SKM-1 (cell line): ENCODE data around the gene RAD51B.
"Not testable (repeated sequence)": the region's sequence is repeated elsewhere in the genome, so short reads cannot be mapped to it uniquely, and the experiment has no call there.

Experiments
- DNase-seq: peaks from one replicate; lab custom pipeline; 2025; ENCODE audit not compliant: unreplicated experiment; lab: John Stamatoyannopoulos, UW

The RAD51B gene

DNA sequence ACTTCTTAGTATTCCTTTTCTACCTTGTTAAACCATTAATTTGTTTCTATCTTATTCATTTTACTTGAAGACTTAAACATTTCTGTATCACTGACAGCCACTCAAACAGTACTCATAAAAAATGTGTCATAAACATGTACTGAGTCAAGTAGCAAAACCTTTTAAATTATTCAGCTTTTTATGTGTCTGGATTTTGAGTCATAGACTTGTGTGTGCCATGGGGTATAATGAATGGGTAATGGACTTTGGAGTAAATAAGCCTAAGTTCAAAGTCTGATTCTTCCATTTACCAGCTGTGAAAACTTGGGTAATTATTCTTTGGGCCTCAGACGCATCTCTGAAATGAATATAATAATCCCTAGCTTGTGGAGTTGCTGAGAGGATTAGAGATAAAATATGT lies 199.0 kb downstream of the RAD51B start:
- DNase-seq: no peak

DNA sequence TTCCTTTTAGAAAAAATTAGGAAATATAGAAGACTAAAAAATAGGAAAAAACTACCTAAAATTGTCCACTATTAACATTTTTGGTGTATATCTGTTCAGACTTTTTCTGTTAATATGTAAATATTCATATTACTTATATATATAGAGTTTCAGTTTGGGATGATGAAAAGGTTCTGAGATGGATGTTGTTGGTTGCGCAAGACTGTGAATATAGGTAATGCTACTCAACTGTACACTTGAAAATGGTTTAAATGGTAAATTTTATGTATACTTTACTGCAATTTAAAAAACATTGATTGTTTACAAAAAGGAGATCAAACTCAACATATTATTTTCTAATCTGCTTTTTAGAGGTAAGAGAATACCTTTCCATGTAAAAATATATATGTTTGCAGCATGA lies 200.9 kb downstream of the RAD51B start:
- no peak for DNase-seq

DNA sequence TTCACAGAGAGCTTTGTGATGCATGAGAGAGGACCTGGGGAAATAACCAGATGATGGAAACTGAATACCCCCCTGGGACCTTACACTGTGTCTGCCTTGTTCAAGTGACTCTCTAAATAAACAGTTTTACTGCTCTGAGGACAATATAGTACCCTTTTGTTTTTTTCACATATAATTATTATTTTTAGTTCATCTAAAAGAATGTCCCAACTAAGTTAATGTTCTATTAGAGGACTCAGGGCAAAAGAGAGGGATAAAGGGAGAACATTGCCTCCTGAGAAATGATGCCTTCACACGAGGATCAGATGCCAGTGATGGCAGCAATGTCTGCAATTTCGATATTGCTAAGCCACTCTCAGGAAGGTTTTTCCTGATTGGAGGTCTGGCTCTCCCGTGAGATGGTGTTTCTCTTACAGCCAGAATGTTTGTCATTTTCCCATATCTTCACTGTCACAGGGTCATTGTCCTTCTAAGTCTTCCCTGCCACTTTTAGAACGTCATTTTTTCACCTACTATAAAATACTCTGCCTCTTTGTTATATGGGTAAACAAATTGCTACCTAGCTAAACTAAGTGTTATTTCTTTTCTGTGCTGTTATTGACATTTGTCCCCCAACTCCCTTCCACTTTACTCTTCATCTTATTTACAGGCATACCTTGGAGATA lies 201.6 kb downstream of the RAD51B start:
- no peak for DNase-seq

DNA sequence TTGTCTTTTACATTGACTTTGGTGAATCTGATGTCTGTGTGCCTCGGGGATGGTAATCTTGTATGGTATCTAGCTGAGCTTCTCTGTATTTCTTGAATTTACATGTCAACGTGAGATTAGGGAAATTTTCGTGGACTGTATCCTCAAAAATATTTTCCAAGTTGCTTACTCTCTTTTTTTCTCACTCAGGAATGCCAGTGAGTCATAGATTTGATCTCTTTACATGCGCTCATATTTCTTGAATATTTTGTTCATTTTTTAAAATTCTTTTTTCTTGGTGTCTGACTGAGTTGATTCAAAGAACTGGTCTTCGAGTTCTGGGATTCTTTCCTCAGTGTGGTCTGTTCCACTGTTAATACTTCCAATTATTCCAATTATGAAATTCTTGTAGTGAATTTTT lies 207.7 kb downstream of the RAD51B start:
- no peak for DNase-seq

DNA sequence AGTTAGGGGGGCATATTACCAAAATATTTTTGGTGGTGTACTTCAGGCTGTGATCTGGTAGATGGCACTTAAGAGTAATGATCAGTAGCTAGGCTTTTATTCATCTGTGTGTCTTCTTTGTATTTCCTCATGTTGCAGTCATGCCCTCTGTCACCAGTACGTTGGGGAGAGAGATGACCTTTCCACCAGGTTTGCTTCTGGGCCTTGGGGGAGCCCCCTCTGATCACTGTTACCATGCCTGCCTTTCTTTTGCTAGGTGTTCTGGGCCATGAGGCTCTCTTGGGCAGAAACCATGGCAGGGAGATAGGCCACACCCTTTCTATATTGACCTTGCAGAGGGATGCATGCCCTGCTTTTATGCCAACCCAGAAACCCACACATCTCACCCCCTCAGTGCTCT lies 208.5 kb downstream of the RAD51B start:
- DNase-seq: no peak

DNA sequence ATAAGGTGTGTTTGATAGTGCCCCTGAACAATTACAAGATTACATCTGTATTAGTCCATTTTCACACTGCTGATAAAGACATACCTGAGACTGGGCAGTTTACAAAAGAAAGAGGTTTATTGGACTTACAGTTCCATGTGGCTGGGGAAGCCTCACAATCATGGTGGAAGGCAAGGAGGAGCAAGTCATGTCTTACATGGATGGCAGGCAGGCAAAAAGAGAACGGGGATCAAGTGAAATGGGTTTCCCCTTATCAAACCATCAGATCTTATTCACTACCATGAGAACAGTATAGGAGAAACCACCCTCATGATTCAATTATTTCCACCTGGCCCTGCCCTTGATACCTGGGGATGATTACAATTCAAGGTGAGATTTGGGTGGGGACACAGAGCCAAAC lies 211.4 kb downstream of the RAD51B start:
- not testable (repeated sequence) for DNase-seq

DNA sequence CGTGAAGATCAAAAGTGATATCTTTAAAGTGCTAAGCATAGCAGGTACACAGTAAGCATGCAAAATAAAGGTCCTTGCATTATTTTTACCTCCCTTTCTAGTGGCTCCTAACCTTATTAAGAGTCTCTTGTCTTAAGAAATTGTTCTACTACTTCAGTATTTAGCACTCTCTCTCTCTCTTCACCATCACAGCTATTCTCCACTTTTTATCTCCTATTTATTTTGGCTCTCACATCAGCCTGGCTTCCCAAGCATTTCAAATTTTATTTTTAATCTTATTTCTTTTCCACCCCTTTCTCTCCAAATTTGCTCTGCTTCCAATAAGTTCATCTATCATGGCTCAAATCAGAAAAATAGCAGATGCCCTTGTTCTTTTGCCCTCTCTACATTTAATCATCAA lies 212.6 kb downstream of the RAD51B start:
- DNase-seq: no peak

DNA sequence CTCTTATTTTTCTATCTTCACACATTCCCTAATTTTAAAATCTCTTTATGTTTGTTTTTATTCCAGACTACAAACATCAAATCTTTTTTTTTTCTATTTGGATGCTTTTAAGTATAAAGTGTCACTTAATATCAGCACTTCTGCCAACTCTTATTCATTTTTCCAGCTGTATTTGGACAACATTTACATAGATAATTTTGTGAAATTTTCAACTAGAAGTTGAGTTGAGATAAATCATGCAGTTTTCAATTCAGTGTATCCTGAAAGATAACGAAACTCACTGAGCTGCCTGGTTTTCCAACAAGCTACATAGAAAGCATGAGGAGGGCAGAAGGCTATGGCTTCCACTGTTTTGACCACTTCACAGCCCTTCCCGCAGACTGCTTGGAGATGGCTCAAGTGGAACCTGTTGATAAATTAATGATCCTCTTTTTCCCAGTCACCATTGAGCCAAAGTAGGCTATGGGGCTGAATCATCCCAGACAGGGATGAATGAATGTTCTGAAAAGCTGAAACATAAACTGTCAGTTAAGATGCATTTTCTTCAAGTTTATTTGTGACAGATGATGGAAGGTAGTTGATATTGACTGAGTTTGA lies 213.9 kb downstream of the RAD51B start:
- no peak for DNase-seq

DNA sequence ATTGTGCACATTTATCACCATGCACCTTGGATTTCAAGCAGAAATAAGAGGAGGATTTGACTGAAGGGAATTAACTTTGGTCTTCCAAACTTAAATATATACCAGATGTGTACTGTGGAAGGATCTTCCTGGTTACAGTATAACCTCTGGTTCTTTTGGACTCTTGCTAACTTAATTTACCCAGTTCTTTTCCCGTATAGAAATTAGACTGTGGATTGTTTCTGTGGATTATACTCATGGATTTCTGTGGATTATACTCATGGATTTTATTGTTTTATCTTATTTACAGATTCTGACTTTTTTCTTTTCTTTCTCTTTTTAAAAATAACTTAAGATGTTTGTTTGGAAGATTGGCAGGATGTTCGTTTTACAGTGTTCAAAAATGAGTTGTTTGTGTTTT lies 215.3 kb downstream of the RAD51B start:
- no peak for DNase-seq

DNA sequence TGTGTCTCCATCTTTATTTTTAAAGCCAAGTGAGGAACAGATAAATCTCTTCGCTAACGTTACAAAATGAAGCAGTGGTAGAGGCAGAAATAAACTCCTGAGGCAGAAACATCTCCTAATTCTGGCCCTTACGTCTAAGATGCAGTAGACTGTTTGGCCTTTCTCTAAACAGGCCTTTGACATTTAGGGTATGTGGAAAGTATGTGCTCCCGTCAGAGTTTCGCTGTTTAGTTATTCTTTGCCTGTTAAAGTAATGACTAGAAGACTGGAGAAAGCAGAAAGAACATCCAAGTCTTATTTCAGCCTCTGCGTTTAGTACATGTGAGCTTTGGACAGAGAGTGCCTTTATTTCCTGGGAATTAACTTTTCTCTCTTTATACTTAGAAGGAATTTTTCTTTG lies 216.6 kb downstream of the RAD51B start:
- DNase-seq: no peak

DNA sequence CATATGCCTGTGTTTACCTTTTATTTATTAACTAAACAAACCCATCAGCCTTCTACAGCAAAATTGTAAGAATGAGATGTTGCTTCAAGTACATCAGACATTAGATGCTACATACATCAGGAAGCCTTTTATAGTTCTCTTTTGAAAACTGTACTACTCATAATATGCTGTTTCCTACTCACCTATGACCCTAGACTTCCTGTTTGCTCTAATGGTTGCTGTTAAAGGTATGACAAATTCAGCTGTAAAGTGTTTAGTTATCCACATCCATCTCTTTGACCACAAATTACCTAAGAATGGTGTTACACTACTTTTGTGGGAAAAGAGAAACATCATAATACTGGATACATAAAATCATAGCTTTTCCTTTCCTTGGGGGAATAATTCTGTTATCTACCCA lies 220.0 kb downstream of the RAD51B start:
- no peak for DNase-seq

DNA sequence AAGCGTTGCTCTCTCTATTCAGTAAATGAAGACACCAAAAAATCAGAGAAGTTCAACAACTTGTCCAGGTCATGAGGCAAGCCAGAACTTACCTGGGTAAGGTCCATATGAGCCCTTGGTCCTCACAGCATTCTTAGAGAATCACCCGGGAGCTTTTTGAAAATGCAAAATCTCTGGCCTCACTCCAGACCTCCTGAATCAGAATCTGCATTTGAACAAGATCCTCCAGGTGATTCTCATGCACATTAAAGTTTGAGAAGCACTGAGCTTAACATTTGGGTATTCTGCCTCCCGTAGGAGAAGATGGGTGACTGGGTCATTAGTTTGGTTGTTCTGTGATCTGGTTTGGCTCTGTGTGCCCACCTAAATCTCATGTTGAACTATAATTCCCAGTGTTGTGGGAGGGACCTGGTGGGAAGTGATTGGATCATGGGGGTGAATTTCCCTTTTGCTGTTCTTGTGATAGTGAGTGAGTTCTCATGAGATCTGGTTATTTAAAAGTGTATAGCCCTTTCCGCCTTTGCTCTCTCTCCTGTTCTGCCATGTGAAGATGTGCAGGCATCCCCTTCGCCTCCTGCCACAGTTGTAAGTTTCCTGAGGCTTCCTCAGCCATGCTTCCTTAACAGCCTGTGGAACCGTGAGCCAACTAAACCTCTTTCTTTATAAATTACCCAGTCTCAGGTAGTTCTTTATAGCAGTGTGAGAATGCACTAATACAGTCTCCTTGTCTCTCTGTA lies 221.2 kb downstream of the RAD51B start:
- no peak for DNase-seq

DNA sequence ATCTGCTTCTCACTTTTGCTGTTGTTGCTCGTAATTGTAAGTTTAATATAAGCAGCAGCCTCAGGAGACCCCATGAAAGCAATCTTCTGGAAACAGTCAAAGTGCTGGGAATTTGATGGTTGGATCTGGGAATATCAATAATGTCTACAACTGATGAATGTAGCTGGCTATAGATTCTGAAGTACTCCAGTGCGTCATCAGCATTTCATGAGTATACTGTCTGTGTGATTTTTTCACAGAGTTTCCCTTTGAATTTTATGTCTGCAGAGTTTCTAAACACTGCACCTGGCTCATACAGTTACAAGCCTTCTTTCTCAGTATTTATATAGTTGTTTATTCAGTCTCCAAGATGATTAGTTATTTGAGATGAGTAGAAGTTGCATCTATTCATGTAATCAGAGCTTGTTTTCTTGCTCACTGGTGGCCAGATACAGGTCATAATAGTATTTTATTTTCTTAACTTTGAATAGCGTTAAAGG lies 222.3 kb downstream of the RAD51B start:
- no peak for DNase-seq

DNA sequence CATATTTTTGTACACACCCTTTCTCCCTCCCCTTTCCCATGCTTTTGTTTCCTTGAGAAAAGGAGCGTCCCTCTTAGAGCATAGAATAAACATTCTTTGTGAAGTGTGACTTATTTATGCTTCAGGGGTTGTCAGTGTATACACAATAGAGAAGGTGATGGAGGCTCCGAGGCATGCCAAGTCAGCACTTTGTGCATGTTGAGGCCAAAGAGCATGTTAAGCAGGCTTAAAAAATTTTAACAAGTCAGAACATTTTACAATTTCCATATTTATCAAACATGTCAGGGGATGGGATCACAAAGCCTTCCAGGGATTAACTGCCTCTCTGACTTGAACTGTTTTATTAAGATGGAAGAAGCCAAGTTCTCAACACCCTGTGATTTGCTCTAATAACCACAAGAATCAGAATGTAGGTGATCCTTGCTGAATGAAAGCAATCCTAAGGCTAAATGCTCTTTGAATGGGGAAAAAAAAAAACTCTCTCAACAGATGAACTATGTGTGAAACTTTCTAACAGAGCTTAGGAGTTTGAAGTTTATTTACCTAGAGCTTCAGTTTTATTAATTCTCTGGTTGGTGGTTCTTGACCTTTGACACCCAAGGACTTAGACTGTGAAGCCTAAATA lies 223.1 kb downstream of the RAD51B start:
- DNase-seq: no peak

DNA sequence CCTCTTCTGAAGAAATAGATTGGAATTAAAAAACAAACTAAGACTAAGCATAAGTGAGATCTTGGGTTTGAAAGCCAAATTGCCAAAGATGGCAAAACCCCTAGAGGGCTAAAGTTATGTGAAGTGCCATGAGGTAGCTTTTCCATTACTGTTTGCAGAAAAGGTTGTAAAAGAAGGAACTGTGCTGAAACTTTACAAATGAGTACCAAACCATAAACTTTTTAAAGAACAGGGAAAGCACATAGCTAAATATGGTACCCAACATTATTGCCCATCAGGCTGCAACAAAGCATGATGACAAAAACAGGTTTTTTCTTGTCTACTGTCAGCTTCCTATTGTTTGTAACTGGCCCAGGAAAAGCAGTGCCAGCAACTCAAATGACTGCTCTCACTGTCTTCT lies 224.2 kb downstream of the RAD51B start:
- no peak for DNase-seq

DNA sequence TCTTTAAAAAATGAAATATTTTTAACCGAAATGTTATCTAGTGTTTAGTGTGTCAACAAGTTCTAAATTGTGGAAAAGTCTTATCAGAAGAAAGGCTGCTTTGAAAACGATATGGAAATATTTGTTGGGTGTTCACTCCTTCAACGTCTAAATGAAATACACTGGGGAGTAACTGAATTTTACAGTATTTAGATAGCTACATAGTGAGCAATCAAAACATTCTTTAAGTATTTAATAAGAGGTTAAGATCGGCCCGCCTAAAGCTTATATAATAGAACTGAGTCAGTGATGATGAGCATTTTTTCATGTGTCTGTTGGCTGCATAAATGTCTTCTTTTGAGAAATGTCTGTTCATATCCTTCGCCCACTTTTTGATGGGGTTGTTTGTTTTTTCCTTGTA lies 228.3 kb downstream of the RAD51B start:
- no peak for DNase-seq

DNA sequence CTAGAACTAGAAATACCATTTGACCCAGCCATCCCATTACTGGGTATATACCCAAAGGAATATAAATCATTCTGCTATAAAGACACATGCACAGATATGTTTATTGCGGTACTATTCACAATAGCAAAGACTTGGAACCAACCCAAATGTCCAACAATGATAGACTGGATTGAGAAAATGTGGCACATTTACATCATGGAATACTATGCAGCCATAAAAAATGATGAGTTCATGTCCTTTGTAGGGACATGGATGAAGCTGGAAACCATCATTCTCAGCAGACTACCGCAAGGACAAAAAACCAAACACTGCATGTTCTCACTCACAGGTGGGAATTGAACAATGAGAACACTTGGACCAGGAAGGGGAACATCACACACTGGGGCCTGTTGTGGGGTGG lies 229.2 kb downstream of the RAD51B start:
- DNase-seq: not testable (repeated sequence)

DNA sequence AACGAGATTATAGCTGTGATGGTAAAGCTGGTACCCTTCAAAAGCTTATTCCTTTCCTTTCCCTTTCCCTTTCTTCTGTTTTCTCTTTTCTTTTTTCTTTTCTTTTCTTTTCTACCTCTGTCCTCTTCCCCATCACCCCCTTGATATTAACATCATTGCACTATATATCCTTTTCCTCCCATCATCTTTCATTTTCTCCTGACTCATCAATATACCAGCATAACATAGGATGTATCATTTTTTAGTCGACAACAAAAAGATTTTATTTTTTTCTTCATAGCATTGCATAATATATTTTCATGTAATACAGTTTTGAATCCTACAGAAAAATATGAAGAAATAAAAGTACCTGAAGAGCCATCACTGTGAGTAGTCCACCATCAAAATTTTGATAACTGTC lies 230.6 kb downstream of the RAD51B start:
- no peak for DNase-seq

DNA sequence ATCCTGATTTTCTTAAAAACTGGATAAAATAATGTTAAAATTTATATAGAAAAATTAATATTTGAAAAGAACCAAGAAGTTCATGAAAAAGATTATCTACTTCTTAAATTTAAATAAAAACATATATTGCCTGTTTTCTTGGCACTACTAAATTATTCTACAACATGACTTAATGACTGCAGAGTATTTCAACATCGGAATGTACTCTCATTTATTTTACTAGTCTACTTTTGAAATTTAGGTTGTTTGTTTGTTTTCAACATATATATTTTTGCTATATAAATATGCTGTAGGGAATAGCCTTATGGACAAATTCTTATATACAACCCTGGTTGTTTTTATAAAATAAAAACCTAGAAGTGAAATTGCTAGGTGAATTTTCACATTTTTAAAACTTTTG lies 231.6 kb downstream of the RAD51B start:
- no peak for DNase-seq

DNA sequence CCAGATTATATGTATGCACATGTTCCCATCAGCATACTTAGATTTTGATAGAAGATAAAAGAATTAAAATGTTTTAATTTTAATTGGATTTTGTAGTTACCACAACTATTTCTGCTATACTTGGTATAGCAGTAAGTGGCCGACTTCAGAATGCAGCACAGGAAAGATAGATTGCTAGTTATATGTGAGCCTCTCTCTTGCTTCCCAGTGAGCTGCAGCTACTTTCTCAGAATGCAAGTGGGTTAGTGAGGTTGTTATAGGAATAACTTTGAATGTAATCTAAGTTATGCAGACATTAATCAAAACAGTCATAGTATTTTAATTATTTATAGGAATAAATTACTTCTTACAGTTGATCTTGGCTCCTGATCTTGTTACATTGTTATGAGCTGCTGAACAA lies 240.6 kb downstream of the RAD51B start:
- no peak for DNase-seq

DNA sequence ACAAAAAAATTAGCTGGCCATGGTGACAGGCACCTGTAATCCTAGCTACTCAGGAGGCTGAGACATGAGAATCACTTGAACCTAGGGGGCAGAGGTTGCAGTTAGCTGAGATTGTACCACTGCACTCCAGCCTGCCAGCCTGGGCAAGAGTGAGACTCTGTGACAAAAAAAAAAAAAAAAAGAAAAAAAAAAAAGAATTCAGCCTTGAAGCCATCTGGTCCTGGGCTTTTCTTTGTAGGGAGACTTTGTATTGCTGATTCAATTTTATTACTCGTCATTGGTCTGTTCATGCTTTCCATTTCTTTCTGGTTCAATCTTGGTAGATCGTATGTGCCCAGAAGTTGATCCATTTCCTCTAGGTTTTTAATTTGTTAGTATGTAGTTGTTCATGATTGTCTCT lies 243.1 kb downstream of the RAD51B start:
- DNase-seq: no peak

DNA sequence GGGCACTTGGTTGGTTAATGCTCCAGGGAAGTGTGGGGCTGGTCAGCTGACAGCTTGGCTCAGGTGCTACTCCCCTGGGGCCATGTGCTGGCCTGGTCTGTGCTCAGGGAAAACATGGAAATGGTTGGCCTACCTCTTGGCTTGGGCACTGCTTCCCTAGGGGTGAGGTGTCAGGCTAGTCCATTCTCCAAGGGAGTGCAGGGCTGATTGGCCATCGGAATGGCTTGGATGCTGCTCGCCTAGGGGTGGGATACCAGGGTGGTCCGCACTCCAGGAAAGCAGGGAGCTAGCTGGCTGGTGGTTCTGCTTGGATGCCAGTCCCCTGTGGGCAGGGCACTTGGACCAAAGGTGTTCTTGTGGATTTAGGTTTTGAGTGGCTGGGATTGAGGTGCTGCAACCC lies 245.7 kb downstream of the RAD51B start:
- no peak for DNase-seq
